Activated CD4-positive, alpha-beta T cell treated with anti-CD3 and anti-CD28 coated beads, Interleukin-10, Interleukin-2, amounts not matched to agents 100 ng/mL and 50 ng/mL, durations not matched to agents 16 hours and 8 hours (primary cell): Measurements from ENCODE around the gene MYO7B.

Experiments used
- DNase-seq: peaks from one replicate; pipeline ENCODE4 v3.0.0-alpha.2; 2020

The MYO7B gene

GRCh38 chr2:127665267-127665893, 129.9 kb downstream of the MYO7B start:
- DNase-seq, result no peak

GRCh38 chr2:127669056-127669455, 133.6 kb downstream of the MYO7B start:
- no peak for DNase-seq

- DNase-seq, result no peak
These were observed 134.8 kb downstream of the MYO7B start for GRCh38 chr2:127670055-127670956.

GRCh38 chr2:127670957-127671290, 135.4 kb downstream of the MYO7B start:
- no peak for DNase-seq

GRCh38 chr2:127671557-127672302, 136.2 kb downstream of the MYO7B start:
- DNase-seq, result no peak

GRCh38 chr2:127672341-127673224, 137.1 kb downstream of the MYO7B start:
- DNase-seq, result no peak

- DNase-seq, result no peak
These were observed 138.0 kb downstream of the MYO7B start for GRCh38 chr2:127673291-127674069.

GRCh38 chr2:127674241-127675209, 139.0 kb downstream of the MYO7B start:
- DNase-seq, result no peak

GRCh38 chr2:127675331-127676261, 140.1 kb downstream of the MYO7B start, which contains the start of gene LIMS2:
TSS of gene LIMS2 (minus strand) at chr2:127675530. CDS start at chr2:127675024, 506 bp downstream.
- DNase-seq, result no peak

- no peak for DNase-seq
These were observed 141.4 kb downstream of the MYO7B start for GRCh38 chr2:127676906-127677305.

GRCh38 chr2:127678531-127678930, 143.0 kb downstream of the MYO7B start:
- no peak for DNase-seq

GRCh38 chr2:127678991-127679390, 143.5 kb downstream of the MYO7B start:
- no peak for DNase-seq

GRCh38 chr2:127679680-127680361, 144.3 kb downstream of the MYO7B start:
- no peak for DNase-seq

GRCh38 chr2:127680706-127681287, 145.3 kb downstream of the MYO7B start:
- DNase-seq, result no peak

- no peak for DNase-seq
These were observed 145.9 kb downstream of the MYO7B start for GRCh38 chr2:127681288-127681804.

GRCh38 chr2:127681976-127682857, 146.7 kb downstream of the MYO7B start:
- no peak for DNase-seq

GRCh38 chr2:127683056-127683455, 147.6 kb downstream of the MYO7B start:
- no peak for DNase-seq
